GM19099 (cell line): ENCODE results near the gene TRIM9.

Source experiments
- POLR2A ChIP-seq: IDR thresholded peaks from 3 replicates; pipeline ENCODE4 v1.6.1; 2011; ENCODE audit warnings: low read depth; ENCODE audit not compliant: insufficient read length; ENCODE audit errors: extremely low read depth

Gene TRIM9

GRCh38 chr14:51004801-51005526, 89.9 kb downstream of the TRIM9 start:
- TF ChIP-seq POLR2A = no peak

GRCh38 chr14:51004352-51004800, 90.5 kb downstream of the TRIM9 start:
- no peak for TF ChIP-seq POLR2A

- no peak for TF ChIP-seq POLR2A
These were observed 92.4 kb downstream of the TRIM9 start for GRCh38 chr14:51002406-51002999.

GRCh38 chr14:51000566-51000965, 94.3 kb downstream of the TRIM9 start:
- no peak for TF ChIP-seq POLR2A

DNA sequence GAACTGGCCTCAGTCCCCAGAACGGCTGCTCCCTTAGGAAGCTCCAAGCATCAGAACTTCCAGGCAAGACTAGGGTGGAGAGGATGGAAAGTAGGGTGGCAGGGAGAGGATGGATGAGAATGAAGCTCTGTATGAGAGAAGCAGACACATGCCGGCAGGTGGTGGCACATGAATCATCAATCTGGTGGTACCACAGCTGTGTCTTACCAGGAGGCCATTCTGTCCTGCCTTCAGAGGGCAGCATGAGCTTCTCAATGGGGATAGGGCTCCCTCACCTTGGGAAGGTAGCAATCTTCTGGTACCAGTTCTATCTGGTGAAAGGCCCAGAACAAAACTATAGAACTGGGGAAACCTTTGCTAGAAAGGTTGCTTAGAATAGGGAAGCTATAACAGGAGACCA, 95.2 kb downstream of the TRIM9 start:
- TF ChIP-seq POLR2A = no peak

DNA sequence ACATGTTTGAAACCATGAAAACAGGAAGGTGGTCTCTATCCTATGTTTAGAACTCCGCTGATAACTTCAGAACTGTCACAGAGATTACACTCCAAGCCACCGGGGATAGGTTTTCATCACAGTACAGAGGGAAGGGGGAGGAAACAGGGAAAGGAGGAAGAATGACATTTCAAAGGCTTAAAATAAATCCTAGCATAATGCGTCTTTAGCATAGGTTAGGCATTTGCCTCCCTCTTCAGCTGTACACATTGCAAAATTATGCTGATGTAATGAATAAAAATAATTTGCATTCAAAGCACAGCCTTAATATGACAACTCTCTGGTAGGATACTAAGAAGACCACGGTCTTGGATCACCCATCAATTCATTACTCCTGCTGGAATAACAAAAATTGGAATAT, 96.3 kb downstream of the TRIM9 start:
- no peak for TF ChIP-seq POLR2A

GRCh38 chr14:50997712-50998111, 97.2 kb downstream of the TRIM9 start:
- no peak for TF ChIP-seq POLR2A

GRCh38 chr14:50985859-50986331, 109.0 kb downstream of the TRIM9 start:
- no peak for TF ChIP-seq POLR2A

DNA sequence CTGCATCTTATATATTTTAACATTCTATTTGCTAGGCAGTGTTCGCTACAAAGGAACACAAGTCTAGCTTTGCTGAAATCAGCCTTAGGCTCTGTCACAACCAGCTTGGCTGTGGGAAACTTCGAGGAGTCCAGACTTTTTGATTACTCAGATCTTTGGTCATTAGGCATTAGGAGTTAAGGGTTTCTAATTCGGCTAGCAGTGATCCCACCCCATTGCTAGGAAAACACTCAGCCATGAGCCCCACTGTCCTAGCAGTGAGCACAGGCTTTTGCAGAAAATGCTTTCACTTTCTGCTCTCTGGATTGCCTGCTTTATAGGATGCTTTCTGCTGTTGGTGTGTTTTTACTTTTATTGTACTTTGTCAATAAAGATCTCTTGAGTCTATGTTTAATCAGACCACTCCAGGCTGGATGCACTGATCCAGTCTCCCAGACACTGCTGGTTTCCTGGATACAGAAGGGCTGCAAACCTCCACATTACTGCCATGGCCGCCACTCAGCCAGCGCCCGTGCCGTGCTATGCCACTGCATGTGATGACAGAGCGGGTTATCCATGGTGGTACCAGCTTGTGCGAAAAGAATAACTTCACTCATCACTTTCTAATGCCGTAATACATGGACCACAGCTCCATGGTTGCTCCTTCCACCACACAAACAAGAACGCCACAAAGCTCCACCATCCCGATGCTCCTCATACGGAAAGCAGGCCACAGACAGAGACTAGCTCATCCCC, 109.6 kb downstream of the TRIM9 start:
- no peak for TF ChIP-seq POLR2A

DNA sequence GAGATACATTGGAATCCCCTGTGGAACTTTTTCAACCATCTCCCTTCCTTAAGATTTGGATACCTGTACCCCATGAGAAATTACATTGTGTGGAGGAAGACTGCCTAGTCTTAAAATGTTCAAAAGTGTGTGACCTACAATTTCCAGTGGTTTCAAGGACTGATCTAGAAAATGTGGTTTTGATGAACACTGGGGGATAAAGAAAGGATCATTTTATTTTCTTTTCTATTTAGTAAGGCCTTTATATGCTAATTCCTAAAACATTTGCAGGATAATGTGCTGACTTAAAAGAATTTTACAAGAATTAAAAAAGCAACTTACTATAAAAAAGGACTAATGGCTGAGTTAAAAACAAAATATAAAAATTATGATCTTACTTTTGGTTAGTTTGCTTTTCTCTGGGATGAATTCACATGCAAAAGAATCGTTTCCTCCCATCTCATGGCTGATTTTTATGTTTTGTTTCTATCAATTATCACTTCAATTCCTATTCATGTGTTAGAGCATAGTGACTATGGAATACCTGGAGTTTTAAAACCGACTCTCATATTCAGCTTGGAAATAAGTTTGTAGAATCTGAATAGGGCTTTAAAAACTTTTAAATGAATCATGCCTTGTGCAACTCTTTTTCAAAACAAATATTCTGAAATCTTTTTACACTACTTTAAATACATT, 110.7 kb downstream of the TRIM9 start:
- no peak for TF ChIP-seq POLR2A

DNA sequence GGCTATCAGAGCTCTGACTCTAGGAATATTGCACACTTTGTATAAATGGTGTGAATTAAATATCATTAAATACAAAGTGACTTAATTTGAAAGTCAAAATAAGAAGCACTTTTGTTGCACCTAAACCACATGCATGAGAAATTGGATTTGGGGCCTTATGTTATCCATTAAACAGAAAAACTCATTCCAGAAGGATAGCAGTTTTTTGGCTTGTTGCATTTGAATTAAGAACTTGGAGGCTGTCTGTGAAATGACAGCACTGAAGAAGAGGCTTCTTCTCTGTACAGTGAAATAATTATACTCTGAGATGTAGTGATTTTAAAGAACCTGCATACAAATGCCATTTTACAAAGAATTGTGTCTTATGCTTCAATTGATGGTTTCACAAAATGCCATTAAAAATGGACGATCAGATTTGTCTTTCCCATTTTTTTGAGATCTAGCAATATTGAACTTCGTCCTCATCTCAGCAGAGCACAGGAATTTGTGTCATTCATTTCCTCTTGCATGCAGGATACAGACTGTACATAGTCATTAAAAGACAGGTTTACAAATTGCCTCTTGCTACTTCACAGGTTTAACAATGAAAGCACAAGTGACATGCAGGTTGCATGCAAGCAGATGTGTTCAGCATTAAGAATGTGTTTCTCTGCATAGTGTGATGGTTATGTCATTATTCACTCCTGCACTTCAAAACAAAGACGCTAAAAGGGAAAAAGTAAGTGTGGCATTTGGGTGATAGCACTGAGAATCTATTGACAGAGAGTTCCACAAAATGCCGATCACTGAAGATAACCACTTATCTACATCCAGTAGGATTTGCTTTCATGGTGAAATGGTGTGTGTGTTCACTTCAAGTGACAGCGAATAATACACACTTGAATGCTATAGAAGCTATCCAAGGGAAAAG, 114.7 kb downstream of the TRIM9 start:
- no peak for TF ChIP-seq POLR2A

DNA sequence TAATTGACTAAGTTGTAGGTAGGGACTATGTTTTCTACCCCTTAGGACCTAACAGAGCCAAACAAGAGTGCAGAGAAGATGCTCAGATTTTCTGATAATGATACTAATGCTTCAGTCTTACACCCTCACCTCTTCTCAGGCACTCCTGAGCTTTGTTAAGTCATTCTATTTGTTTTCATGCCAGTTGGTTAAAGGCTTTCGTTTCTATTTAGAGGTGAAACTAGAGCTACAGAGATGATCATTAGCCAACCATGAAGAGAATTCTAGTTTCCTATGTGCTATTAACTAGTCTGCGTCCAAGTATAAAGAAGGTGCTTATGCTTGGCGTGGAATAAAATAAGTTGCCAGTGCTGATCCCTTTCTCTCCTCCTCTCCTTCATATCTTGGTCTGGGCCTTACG, 116.0 kb downstream of the TRIM9 start:
- no peak for TF ChIP-seq POLR2A

GRCh38 chr14:50978529-50978871, 116.4 kb downstream of the TRIM9 start:
- no peak for TF ChIP-seq POLR2A

GRCh38 chr14:50977863-50978528, 116.9 kb downstream of the TRIM9 start:
- no peak for TF ChIP-seq POLR2A
